Osteoblast (primary cell): ENCODE results near the gene ACAT2. TPM values are rescaled to one million over a fixed set of nuclear protein-coding genes. Genes with fewer than 3 reads are reported as not detected.
"Not testable (repeated sequence)": the region's sequence is repeated elsewhere in the genome, so short reads cannot be mapped to it uniquely, and the experiment has no call there.

Source experiments
- DNase-seq: peaks from one replicate; pipeline ENCODE4 v3.0.0; 2011; ENCODE audit warnings: low spot score, mixed read lengths; ENCODE audit not compliant: insufficient read length; ENCODE audit errors: missing footprints
- H2AFZ ChIP-seq: 2 replicates; pipeline ENCODE4 v1.6.0; 2011; ENCODE audit warnings: mild to moderate bottlenecking, low read length
- H3K27ac ChIP-seq: 2 replicates; pipeline ENCODE4 v1.5.1; 2011; ENCODE audit warnings: mild to moderate bottlenecking, low read depth, low read length, moderate library complexity
- H3K27me3 ChIP-seq: 2 replicates; pipeline ENCODE4 v1.6.0; 2012; ENCODE audit warnings: mild to moderate bottlenecking, control low read depth, inconsistent platforms, low read length, moderate library complexity; ENCODE audit not compliant: insufficient read depth
- H3K36me3 ChIP-seq: 2 replicates; pipeline ENCODE4 v1.5.1; 2011; ENCODE audit warnings: mild to moderate bottlenecking, low read length, control low read depth, moderate library complexity; ENCODE audit not compliant: insufficient read depth
- H3K4me1 ChIP-seq: 2 replicates; pipeline ENCODE4 v1.5.1; 2011; ENCODE audit warnings: mild to moderate bottlenecking, low read length, control low read depth, moderate library complexity; ENCODE audit not compliant: insufficient read depth
- H3K4me2 ChIP-seq: 2 replicates; pipeline ENCODE4 v1.6.0; 2011; ENCODE audit warnings: mild to moderate bottlenecking, low read length; ENCODE audit not compliant: insufficient read depth
- H3K4me3 ChIP-seq: fragments of 200-600 bp; sonication (generic); 3 replicates; pipeline ENCODE4 v1.5.1; 2012; ENCODE audit warnings: mild to moderate bottlenecking, low read length, inconsistent platforms; ENCODE audit not compliant: insufficient read depth
- H3K79me2 ChIP-seq: 2 replicates; pipeline ENCODE4 v1.6.0; 2012; ENCODE audit warnings: mild to moderate bottlenecking, low read length, control low read depth, inconsistent platforms; ENCODE audit not compliant: insufficient read depth
- H3K9me3 ChIP-seq: 2 replicates; pipeline ENCODE4 v1.5.1; 2011; ENCODE audit warnings: low read depth, low read length, control low read depth
- H4K20me1 ChIP-seq: 2 replicates; pipeline ENCODE4 v1.6.0; 2012; ENCODE audit warnings: mild to moderate bottlenecking, low read length, control low read depth; ENCODE audit not compliant: insufficient read depth
- CTCF ChIP-seq: IDR thresholded peaks from 2 replicates; pipeline ENCODE4 v1.5.1; 2011; ENCODE audit warnings: mild to moderate bottlenecking, low read depth, low read length, moderate library complexity; ENCODE audit errors: extremely low read depth
- total RNA-seq: library from RNA; depleted of rRNA; stranded (reverse); fragments of >200 nt; gene quantifications from 2 replicates; pipeline ENCODE4 v1.2.3, GENCODE V29; 2012

ACAT2 gene
- total RNA-seq, 1 donor, result 41.6 TPM

- H3K9me3 ChIP-seq, result no peaks in the 10 kb centered on the region
- H3K79me2 ChIP-seq, result no peaks in the 10 kb centered on the region
- H3K27me3 ChIP-seq, result no peaks in the 10 kb centered on the region
- H3K27ac ChIP-seq, result no peak overlapping the region
- no peaks in the 10 kb centered on the region for H4K20me1 ChIP-seq
- DNase-seq, result no peak
- no peak overlapping the region for H2AFZ ChIP-seq
- no peaks in the 10 kb centered on the region for H3K36me3 ChIP-seq
- H3K4me2 ChIP-seq, result no peak overlapping the region
- no peaks in the 10 kb centered on the region for H3K4me1 ChIP-seq
- no peak for TF ChIP-seq CTCF
- no peak overlapping the region for H3K4me3 ChIP-seq
Observed at GRCh38 chr6:159809149-159809548, 47.3 kb downstream of the ACAT2 start.

GRCh38 chr6:159813781-159814180, 51.9 kb downstream of the ACAT2 start:
- TF ChIP-seq CTCF, result no peak

GRCh38 chr6:159815410-159815809, 53.6 kb downstream of the ACAT2 start:
- Histone ChIP-seq H3K4me3 (no peak overlapping the region), H2AFZ (no peak overlapping the region), H3K79me2 (no peaks in the 10 kb centered on the region), H3K4me2 (no peak overlapping the region), H3K27ac (no peak overlapping the region), H3K9me3 (no peaks in the 10 kb centered on the region), H3K36me3 (no peaks in the 10 kb centered on the region), H3K27me3 (peaks cover 3% of the 10 kb centered on the region), H3K4me1 (no peaks in the 10 kb centered on the region), H4K20me1 (no peaks in the 10 kb centered on the region)
- no peak for DNase-seq
- TF ChIP-seq CTCF, result no peak

More at GRCh38 chr6:159813781-159814180, 51.9 kb downstream of the ACAT2 start:
- no peak overlapping the region for H3K27ac ChIP-seq
- H4K20me1 ChIP-seq, result no peaks in the 10 kb centered on the region
- H3K4me2 ChIP-seq, result no peak overlapping the region
- H3K4me1 ChIP-seq, result no peaks in the 10 kb centered on the region
- no peaks in the 10 kb centered on the region for H3K79me2 ChIP-seq
- no peak for DNase-seq
- no peaks in the 10 kb centered on the region for H3K9me3 ChIP-seq
- no peaks in the 10 kb centered on the region for H3K27me3 ChIP-seq
- H2AFZ ChIP-seq, result no peak overlapping the region
- no peaks in the 10 kb centered on the region for H3K36me3 ChIP-seq
- no peak overlapping the region for H3K4me3 ChIP-seq

- not testable (repeated sequence) for H3K27ac ChIP-seq, H3K4me2 ChIP-seq, H4K20me1 ChIP-seq, H3K4me1 ChIP-seq, H3K27me3 ChIP-seq, H3K9me3 ChIP-seq, H2AFZ ChIP-seq, H3K36me3 ChIP-seq, H3K4me3 ChIP-seq, DNase-seq, H3K79me2 ChIP-seq
Observed at GRCh38 chr6:159816775-159817174, 54.9 kb downstream of the ACAT2 start.
